H9 (cell line): Measurements from ENCODE around the gene CCDC92. TPM values are rescaled to one million over a fixed set of nuclear protein-coding genes. Genes with fewer than 3 reads are reported as not detected.

Experiments used
- DNase-seq: peaks from one replicate; pipeline ENCODE4 v3.0.0-alpha.2; 2017
- H2AFZ ChIP-seq: one replicate; pipeline ENCODE4 v1.6.1; 2013; ENCODE audit warnings: mild to moderate bottlenecking, low read length, control low read depth, moderate library complexity
- H2AK5ac ChIP-seq: 2 replicates; pipeline ENCODE4 v1.6.1; 2013; ENCODE audit warnings: low read length, control low read depth, mixed read lengths; ENCODE audit not compliant: insufficient read length
- H2BK120ac ChIP-seq: one replicate; pipeline ENCODE4 v1.6.1; 2013; ENCODE audit warnings: low read depth, mild to moderate bottlenecking, low read length, control low read depth, inconsistent platforms; ENCODE audit not compliant: poor library complexity, severe bottlenecking
- H2BK12ac ChIP-seq: 2 replicates; pipeline ENCODE4 v1.6.1; 2013; ENCODE audit warnings: low read length, control low read depth, mixed read lengths, low read depth; ENCODE audit not compliant: insufficient read length
- H2BK15ac ChIP-seq: 2 replicates; pipeline ENCODE4 v1.6.1; 2013; ENCODE audit warnings: low read depth, low read length, control low read depth
- H2BK20ac ChIP-seq: one replicate; pipeline ENCODE4 v1.6.1; 2013; ENCODE audit warnings: low read depth, mild to moderate bottlenecking, low read length, control low read depth, inconsistent platforms; ENCODE audit not compliant: poor library complexity, severe bottlenecking
- H2BK5ac ChIP-seq: 2 replicates; pipeline ENCODE4 v1.6.1; 2013; ENCODE audit warnings: low read length, control low read depth, mixed read lengths; ENCODE audit not compliant: insufficient read length
- H3K14ac ChIP-seq: 2 replicates; pipeline ENCODE4 v1.6.1; 2013; ENCODE audit warnings: low read length, control low read depth; ENCODE audit not compliant: insufficient read depth
- H3K18ac ChIP-seq: 2 replicates; pipeline ENCODE4 v1.6.1; 2013; ENCODE audit warnings: low read depth, mild to moderate bottlenecking, mixed read lengths, low read length, control low read depth; ENCODE audit not compliant: insufficient read length
- H3K23ac ChIP-seq: 2 replicates; pipeline ENCODE4 v1.6.1; 2013; ENCODE audit warnings: low read length, control low read depth, mixed read lengths, low read depth; ENCODE audit not compliant: insufficient read length
- H3K23me2 ChIP-seq: 2 replicates; pipeline ENCODE4 v1.6.1; 2013; ENCODE audit warnings: low read depth, mild to moderate bottlenecking, mixed read lengths, low read length, control low read depth; ENCODE audit not compliant: insufficient read length, poor library complexity, severe bottlenecking
- H3K27ac ChIP-seq: 2 replicates; pipeline ENCODE4 v1.5.1; 2013; ENCODE audit warnings: low read length, control low read depth, mixed read lengths, low read depth; ENCODE audit not compliant: insufficient read length
- H3K27me3 ChIP-seq: 2 replicates; pipeline ENCODE4 v1.6.1; 2013; ENCODE audit warnings: low read length, control low read depth, inconsistent platforms; ENCODE audit not compliant: insufficient read depth
- H3K4ac ChIP-seq: 2 replicates; pipeline ENCODE4 v1.6.1; 2013; ENCODE audit warnings: low read depth, mild to moderate bottlenecking, control low read depth, inconsistent platforms, low read length, moderate library complexity
- H3K4me1 ChIP-seq: 2 replicates; pipeline ENCODE4 v1.6.1; 2013; ENCODE audit warnings: low read length, control low read depth, inconsistent platforms; ENCODE audit not compliant: insufficient read depth
- H3K4me2 ChIP-seq: 2 replicates; pipeline ENCODE4 v1.6.1; 2013; ENCODE audit warnings: low read length, control low read depth, mixed read lengths; ENCODE audit not compliant: insufficient read length, insufficient read depth
- H3K56ac ChIP-seq: 2 replicates; pipeline ENCODE4 v1.6.1; 2013; ENCODE audit warnings: low read depth, mild to moderate bottlenecking, mixed read lengths, low read length, control low read depth; ENCODE audit not compliant: insufficient read length
- H3K79me1 ChIP-seq: 2 replicates; pipeline ENCODE4 v1.6.1; 2013; ENCODE audit warnings: low read depth, mild to moderate bottlenecking, moderate library complexity, low read length, control low read depth, inconsistent platforms; ENCODE audit not compliant: insufficient read depth, poor library complexity, severe bottlenecking
- H3K79me2 ChIP-seq: 2 replicates; pipeline ENCODE4 v1.6.1; 2013; ENCODE audit warnings: low read length, control low read depth, inconsistent platforms; ENCODE audit not compliant: insufficient read depth
- H3K9ac ChIP-seq: 2 replicates; pipeline ENCODE4 v1.6.1; 2013; ENCODE audit warnings: low read length, control low read depth, mixed read lengths; ENCODE audit not compliant: insufficient read length; ENCODE audit errors: extremely low read depth
- H3K9me3 ChIP-seq: one replicate; pipeline ENCODE4 v1.6.1; 2013; ENCODE audit warnings: low read depth, low read length, inconsistent platforms; ENCODE audit not compliant: control insufficient read depth
- H3T11ph ChIP-seq: one replicate; pipeline ENCODE4 v1.6.1; 2013; ENCODE audit warnings: mild to moderate bottlenecking, low read length, control low read depth, inconsistent platforms
- H4K20me1 ChIP-seq: one replicate; pipeline ENCODE4 v1.6.1; 2013; ENCODE audit not compliant: control insufficient read depth, insufficient read length, insufficient read depth
- H4K5ac ChIP-seq: 2 replicates; pipeline ENCODE4 v1.6.1; 2013; ENCODE audit warnings: low read depth, mild to moderate bottlenecking, mixed read lengths, low read length, control low read depth; ENCODE audit not compliant: insufficient read length
- H4K8ac ChIP-seq: replicated peaks from 2 replicates; pipeline ENCODE4 v1.6.1; 2013; ENCODE audit warnings: low read length, control low read depth, mixed read lengths, low read depth; ENCODE audit not compliant: insufficient read length
- H4K91ac ChIP-seq: 2 replicates; pipeline ENCODE4 v1.6.1; 2013; ENCODE audit warnings: low read depth, mild to moderate bottlenecking, moderate library complexity, mixed read lengths, low read length, control low read depth; ENCODE audit not compliant: insufficient read length
- H3K27ac Mint-ChIP-seq, 3 experiments: 2 replicates in 2 of 3; 3 replicates in 1 of 3; pipeline ENCODE4 v1.8.0; 2020 to 2021; ENCODE audit warnings: mixed read lengths in 3 of 3, mild to moderate bottlenecking in 1 of 3, moderate library complexity in 1 of 3
- H3K27me3 Mint-ChIP-seq: 2 replicates; pipeline ENCODE4 v1.8.0; 2021; ENCODE audit warnings: low read depth, mild to moderate bottlenecking, moderate library complexity, mixed read lengths
- H3K36me3 Mint-ChIP-seq, 3 experiments: 2 replicates in 2 of 3; 3 replicates in 1 of 3; pipeline ENCODE4 v1.8.0; 2020 to 2021; ENCODE audit warnings: low read depth in 3 of 3, mixed read lengths in 3 of 3; ENCODE audit not compliant: insufficient read depth in 1 of 3
- H3K4me1 Mint-ChIP-seq, 2 experiments: 2 replicates each; pipeline ENCODE4 v1.8.0; 2020; ENCODE audit warnings: mixed read lengths in 2 of 2
- H3K4me3 Mint-ChIP-seq, 2 experiments: 2 replicates in 1 of 2; 3 replicates in 1 of 2; pipeline ENCODE4 v1.8.0; 2020 to 2021; ENCODE audit warnings: mild to moderate bottlenecking in 2 of 2, mixed read lengths in 2 of 2, moderate library complexity in 1 of 2
- H3K9me3 Mint-ChIP-seq, 2 experiments: 2 replicates in 1 of 2; 3 replicates in 1 of 2; pipeline ENCODE4 v1.8.0; 2020; ENCODE audit warnings: mild to moderate bottlenecking in 2 of 2, mixed read lengths in 2 of 2, moderate library complexity in 1 of 2
- WGBS: extraction: QIAGEN DNeasy Blood & Tissue Kit; methylation state at CpG from one replicate; pipeline ENCODE4 v1.1.7; 2013; ENCODE audit warnings: missing lambda C conversion rate, low lambda C conversion rate, mixed read lengths; ENCODE audit not compliant: insufficient read length; ENCODE audit errors: extremely low coverage; 5-methylcytosine and 5-hydroxymethylcytosine counted together
- total RNA-seq: library from RNA; stranded (reverse); gene quantifications from 2 replicates; pipeline ENCODE4 v1.2.1, GENCODE V29; 2021
- TF ChIP-seq, protein P1 (sequence below): fragments of 200-600 bp; sonication (generic); conservative IDR thresholded peaks from 3 replicates; pipeline ENCODE4 v1.8.0; 2021; ENCODE audit warnings: antibody characterized with exemption, mild to moderate bottlenecking

Gene CCDC92
- total RNA-seq, 1 experiment from 2014 or later: 1.3 TPM

DNA sequence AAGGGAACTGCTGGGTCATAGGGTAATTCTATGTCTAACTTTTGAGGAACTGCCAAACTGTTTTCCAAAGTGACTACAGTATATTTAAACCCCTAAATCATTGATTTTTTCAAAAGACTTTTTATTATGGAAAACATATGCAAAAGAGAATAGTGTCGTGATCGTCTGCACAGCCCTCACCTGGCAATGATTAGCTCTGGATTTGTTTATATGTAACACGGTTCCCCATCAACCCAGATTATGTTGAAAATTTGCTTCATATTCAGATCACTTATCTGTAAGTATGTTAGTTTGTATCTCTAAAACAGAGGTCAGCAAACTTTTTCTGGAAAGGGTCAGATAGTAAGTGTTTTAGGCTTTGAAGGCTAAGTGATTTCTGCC, 52.7 kb downstream of the CCDC92 start:
- H2AFZ ChIP-seq: no peak overlapping the region
- no peak overlapping the region for H2BK15ac ChIP-seq
- no peak overlapping the region for H2BK5ac ChIP-seq
- Mint-ChIP-seq H3K27ac (no peak overlapping the region), H3K9me3 (no peaks in the 10 kb centered on the region), H3K4me1 (peaks cover 0 to 6% of the 10 kb centered on the region in 2 experiments; a peak in 3 of 4 replicates), H3K36me3 (no peaks in the 10 kb centered on the region), H3K27me3 (peaks cover 92% of the 10 kb centered on the region), H3K4me3 (no peak overlapping the region)
- H3K79me1 ChIP-seq: no peaks in the 10 kb centered on the region
- no peak overlapping the region for H2BK120ac ChIP-seq
- no peak overlapping the region for H4K8ac ChIP-seq
- H4K20me1 ChIP-seq: no peaks in the 10 kb centered on the region
- no peak for DNase-seq
- no peaks in the 10 kb centered on the region for H3K79me2 ChIP-seq
- TF ChIP-seq, protein P1, sequence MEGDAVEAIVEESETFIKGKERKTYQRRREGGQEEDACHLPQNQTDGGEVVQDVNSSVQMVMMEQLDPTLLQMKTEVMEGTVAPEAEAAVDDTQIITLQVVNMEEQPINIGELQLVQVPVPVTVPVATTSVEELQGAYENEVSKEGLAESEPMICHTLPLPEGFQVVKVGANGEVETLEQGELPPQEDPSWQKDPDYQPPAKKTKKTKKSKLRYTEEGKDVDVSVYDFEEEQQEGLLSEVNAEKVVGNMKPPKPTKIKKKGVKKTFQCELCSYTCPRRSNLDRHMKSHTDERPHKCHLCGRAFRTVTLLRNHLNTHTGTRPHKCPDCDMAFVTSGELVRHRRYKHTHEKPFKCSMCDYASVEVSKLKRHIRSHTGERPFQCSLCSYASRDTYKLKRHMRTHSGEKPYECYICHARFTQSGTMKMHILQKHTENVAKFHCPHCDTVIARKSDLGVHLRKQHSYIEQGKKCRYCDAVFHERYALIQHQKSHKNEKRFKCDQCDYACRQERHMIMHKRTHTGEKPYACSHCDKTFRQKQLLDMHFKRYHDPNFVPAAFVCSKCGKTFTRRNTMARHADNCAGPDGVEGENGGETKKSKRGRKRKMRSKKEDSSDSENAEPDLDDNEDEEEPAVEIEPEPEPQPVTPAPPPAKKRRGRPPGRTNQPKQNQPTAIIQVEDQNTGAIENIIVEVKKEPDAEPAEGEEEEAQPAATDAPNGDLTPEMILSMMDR: no peak
- H2BK20ac ChIP-seq: no peak overlapping the region
- no peak overlapping the region for H4K5ac ChIP-seq
- H3K23me2 ChIP-seq: no peaks in the 10 kb centered on the region
- no peak overlapping the region for H3K4me2 ChIP-seq
- no peak overlapping the region for H3K4ac ChIP-seq
- no CpG with 5 or more reads among the region's 3 CpGs for WGBS
- no peak overlapping the region for H2BK12ac ChIP-seq
- no peak overlapping the region for H3T11ph ChIP-seq
- no peaks in the 10 kb centered on the region; the same call in 1 of the 2 replicates for H3K27me3 ChIP-seq
- H2AK5ac ChIP-seq: no peak overlapping the region
- H3K27ac ChIP-seq: no peak overlapping the region
- no peaks in the 10 kb centered on the region for H3K4me1 ChIP-seq
- H3K9ac ChIP-seq: no peak overlapping the region
- H3K23ac ChIP-seq: no peak overlapping the region
- no peak overlapping the region for H3K18ac ChIP-seq
- no peak overlapping the region for H3K56ac ChIP-seq
- no peaks in the 10 kb centered on the region for H3K9me3 ChIP-seq
- no peak overlapping the region for H3K14ac ChIP-seq
- H4K91ac ChIP-seq: no peak overlapping the region
